GM21367 (cell line): ENCODE data around the gene DOCK4.
"Not testable (repeated sequence)": the region's sequence is repeated elsewhere in the genome, so short reads cannot be mapped to it uniquely, and the experiment has no call there.

Experiments used
- ATAC-seq: cut with Tn5 transposase; IDR thresholded peaks from one replicate; pipeline ENCODE4 v1.9.1; 2021; ENCODE audit not compliant: unreplicated experiment

The DOCK4 gene

DNA sequence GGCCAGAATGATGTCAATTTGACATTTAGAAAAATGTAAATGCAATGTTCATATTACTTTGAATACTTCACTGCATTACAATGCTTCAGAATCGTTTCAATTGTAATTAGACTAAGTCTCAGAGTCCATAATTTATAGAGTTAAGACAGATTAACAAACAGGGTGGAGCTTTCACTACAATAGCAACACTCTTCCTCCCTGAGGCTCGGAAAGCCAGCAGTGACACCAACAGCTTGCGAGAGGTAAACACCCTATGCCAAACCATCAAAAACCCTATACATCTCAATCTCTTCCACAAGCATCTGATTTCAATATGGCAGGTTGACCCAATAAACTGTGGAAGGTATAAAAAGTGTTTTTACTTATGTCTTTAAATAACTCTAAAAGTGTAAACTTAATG lies 72.2 kb downstream of the DOCK4 start:
- ATAC-seq, result no peak

DNA sequence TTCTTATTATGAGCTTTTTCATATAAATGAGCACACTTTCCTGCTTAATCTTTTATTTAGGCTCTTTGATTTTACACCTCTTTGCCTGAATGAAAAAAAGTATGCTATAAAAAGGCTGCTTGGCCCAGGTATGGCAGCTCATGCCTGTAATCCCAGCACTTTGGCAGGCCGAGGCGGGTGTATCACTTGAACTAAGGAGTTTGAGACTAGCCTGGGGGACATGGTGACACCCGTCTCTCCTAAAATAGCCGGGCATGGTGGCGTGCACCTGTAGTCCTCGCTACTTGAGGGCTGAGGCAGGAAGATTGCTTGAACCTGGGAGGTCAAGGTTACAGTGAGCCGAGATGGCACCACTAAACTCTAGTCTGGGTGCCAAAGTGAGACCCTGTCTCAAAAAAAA lies 72.9 kb downstream of the DOCK4 start:
- ATAC-seq, result no peak

DNA sequence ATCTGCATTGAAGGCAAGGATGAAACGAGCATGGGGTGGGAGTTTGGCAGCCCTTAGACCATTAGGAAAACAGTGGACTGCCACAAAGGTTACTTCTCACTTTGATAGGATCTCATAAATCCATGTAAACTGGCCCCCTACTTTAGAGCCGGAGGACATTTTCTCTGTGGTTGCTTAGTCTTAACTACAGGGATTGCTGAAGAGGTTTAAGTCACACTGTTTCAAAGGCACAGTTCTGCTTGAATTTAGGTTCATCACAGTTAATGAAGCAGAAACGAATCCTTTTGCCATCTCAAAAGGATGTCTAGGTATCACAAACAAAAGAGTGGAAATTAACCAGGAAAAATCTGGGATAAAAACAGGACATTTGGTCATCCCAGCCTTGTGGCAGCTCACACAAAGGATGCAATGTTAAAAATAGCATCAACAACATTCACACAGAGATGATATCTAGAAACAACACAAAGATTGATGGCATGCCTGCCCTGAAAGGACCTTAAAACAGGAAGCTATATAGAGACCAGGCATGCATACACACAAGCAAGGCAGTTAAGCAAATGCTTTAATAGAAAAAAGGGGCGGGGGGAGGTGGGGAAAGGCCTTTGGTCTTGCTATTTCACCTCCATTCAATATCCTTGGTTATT lies 74.0 kb downstream of the DOCK4 start:
- ATAC-seq, result no peak

DNA sequence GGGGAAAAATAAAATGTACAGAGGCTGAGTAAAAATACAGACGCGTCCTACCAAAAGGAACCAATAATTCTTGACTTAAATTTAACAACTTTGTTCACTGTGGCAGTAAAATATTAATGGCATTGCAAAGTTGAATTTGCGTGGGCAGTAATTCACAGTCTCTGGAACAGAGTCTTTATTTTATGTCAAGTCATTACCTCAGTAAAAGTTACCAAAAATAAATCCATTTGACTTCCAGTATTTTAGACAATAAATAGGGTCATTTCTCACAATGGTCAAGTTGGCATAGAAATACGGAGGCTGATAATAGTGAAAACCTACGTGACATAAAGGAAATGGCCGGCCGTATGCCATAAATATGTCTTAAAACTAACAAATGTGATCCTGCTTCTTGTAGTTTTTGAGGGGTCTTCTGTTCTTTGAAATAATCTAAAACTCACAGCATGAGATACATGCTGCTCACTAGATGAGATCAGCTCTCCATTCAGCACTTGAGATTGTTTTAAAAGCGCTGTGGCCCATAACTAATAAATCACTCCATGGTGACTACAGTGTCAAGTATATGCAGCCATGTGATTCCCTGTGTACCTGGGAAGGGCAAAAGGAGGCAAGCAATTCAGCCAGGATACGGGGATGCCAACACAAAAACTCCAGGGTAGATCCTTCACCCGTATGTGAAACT lies 75.3 kb downstream of the DOCK4 start:
- ATAC-seq, result no peak

DNA sequence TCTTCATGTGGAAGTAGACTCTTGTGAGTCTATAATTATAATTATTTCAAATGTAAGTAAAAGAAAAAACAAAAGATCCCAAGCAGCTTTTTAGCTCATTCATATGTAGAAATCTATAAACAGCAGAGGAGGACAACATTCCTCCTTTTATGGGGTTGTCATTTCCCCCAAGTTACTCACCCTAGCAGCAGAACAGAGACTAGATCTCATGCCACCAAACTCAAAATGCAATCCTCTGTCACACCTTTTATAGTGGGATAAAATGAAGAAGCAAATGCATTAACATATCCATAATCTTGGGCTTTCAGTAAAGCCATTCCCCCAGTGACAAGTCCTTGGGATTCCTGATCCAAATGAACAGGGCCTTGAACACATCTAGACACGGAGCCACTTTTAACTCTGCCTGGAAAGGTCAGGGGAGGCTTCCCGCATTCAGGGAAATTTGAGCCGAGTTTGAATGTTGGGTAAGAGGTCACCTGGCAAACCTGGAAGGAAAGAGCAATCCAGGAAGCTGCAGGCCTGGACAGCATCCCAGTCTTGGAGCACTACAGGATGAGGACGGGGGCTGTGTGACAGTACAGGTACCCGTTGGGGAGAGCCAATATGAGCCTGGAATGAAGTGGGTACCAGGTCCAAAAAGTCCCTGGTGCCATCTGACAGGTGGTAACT lies 76.4 kb downstream of the DOCK4 start:
- ATAC-seq, result no peak

DNA sequence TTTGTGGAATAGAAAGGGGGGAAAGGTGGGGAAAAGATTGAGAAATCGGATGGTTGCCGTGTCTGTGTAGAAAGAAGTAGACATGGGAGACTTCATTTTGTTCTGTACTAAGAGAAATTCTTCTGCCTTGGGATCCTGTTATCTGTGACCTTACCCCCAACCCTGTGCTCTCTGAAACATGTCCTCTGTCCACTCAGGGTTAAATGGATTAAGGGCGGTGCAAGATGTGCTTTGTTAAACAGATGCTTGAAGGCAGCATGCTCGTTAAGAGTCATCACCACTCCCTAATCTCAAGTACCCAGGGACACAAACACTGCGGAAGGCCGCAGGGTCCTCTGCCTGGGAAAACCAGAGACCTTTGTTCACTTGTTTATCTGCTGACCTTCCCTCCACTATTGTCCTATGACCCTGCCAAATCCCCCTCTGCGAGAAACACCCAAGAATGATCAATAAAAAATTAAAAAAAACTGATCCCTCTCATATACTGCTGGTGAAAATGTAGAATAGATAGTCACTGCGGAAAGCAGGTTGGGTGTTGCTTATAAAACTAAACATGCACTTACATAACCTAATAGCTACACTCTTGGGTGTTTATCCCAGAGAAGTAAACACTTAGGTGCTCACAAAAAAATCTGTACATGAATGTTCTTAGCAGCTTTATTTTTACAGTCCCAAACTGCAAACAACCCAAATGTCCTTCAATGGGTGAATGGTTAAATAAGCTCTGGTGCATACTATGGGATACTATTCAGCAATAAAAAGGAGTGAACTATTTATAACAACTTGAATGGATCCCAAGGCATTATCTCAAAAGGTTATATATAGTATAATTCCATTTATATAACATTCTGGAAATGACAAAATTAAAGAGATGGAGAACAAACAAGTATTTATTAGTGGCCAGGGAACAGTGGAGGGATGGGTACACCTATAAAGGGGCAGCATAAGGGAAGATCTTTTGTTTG lies 77.5 kb downstream of the DOCK4 start:
- ATAC-seq, result not testable (repeated sequence)

DNA sequence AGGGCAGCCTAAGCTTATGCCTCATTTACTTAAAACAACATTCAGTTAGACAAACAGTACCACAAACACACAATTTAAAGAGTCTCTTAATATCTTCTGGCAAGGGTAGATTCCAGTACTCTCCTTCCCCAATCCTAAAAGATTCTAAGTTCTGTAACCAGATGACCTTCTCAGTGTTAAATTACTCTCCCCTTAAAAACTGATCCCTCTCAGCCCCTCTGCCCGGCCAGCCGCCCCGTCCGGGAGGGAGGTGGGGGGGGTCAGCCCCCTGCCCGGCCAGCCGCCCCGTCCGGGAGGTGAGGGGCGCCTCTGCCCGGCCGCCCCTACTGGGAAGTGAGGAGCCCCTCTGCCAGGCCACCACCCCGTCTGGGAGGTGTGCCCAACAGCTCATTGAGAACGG lies 78.2 kb downstream of the DOCK4 start:
- not testable (repeated sequence) for ATAC-seq

DNA sequence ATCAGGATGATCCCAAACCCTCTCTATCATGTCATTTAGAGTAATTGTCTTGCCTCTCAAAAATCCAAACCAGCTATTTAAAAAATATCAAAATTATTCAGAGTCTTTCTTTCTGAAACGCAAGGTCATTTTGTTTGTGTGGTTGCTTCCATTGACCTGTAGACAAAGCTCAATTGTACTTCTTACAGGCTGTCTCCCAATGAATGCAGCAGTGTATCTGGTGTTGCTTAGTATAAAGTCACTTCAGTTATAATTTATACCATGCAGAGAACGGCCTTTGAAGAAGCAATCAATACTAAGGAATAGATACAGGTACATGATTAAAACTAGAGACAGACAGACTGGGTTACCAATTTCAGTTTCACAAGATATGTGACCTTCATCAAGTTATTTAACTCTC lies 80.9 kb downstream of the DOCK4 start:
- no peak for ATAC-seq

DNA sequence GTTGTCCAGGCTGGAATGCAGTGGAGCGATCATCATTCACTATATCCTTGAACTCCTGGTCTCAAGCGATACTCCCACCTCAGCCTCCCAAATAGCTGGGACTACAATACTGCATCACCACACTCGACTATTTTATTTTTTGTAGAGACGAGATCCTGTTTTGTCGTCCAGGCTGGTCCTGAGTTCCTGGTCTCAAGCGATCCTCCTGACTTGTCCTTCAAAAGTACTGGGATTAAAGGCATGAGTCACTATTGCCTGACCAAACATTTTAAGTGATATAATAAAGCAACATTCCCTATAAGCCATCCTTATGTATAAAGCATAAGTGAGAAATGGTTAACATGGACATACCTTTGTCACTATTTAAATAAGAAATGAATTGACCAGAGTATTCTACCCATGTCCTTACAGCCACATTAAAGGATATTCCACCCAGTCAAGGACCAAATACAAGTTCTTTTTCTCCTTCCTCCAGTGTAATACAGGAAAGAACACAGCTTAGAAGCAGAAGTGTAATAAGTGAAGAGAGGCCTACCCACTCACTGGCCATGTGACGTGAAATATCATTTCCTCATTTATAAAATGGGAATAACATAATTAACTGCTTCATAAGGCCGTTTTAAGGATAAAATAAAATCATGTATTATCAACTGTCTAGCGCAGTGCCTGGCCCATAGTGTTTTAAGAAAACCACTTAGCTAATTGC lies 82.0 kb downstream of the DOCK4 start:
- no peak for ATAC-seq

DNA sequence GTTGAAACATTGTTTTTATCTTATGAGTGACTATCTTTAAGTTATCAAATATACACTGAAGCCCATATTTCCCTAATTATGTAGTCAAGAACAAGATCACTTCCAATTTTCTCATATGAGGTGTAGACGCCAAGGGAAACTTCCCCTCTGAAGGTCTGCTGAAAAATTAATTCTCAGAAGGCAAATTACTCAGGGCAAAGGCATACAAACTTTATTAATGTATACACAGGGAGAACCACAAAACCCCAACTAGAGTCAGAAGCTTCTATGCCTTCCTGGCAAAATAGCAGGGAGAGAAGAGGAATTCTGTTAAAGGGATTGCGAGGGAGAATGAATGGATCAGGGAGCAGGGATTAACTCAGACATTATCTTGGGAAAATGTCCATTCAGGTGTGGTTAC lies 83.4 kb downstream of the DOCK4 start:
- no peak for ATAC-seq

DNA sequence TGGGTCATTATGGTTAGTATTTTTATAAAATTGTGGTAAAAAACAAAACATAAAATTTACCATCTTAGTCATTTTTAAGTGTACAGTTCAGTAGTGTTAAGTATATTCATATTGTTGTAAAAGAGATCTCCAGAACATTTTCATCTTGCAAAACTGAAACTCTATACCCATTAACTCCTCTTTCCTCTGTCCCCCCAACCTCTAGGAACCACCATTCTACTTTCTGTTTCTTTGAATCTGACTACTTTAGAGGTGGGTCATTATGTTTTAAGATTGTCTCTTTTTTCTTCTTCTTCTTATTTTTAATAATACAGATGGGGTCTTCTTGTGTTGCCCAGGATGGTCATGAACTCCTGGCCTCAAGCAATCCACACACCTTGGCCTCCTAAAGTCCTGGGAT lies 84.1 kb downstream of the DOCK4 start:
- no peak for ATAC-seq

DNA sequence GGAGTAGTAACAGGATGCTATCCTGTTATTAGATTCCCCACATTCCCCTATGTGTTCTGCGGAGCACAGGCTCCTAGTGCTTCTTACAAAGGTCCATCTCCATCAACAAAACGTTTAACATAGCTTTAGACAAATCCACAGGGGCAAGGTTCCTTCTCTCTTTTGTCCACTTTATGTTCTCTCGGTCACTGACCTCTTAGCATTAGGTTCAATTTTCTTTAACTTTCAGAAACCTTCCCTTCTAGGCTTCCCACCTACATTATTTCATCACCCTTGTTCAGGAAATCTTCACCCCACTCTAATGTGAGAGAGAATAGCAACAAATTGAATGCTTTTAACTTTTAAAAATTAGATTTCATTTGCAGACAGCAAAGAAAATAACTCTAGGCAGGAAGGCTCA lies 84.9 kb downstream of the DOCK4 start:
- no peak for ATAC-seq

DNA sequence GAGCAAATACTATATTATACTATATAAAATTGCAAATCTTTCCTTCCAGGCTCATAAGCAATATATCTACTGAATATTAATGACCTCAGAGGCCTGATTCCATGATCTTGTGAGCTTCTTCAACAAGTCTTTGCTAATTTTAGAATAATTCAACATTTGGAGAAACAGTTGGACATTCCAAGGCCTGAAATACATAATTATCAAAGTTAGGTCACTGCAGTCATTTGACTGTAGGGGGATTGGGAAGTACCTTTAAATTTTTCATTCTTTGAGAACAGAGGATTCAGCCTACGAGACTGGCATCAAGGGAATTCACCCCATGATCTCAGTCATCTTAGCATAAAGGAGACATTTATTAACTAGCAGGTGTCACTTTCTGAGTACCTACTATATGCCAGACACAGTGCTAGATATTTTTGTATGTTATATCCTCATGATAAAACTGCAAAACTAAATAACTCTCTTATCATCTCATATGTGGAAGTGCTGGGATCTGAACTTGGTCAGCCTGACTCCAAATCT lies 85.4 kb downstream of the DOCK4 start:
- ATAC-seq, result no peak

DNA sequence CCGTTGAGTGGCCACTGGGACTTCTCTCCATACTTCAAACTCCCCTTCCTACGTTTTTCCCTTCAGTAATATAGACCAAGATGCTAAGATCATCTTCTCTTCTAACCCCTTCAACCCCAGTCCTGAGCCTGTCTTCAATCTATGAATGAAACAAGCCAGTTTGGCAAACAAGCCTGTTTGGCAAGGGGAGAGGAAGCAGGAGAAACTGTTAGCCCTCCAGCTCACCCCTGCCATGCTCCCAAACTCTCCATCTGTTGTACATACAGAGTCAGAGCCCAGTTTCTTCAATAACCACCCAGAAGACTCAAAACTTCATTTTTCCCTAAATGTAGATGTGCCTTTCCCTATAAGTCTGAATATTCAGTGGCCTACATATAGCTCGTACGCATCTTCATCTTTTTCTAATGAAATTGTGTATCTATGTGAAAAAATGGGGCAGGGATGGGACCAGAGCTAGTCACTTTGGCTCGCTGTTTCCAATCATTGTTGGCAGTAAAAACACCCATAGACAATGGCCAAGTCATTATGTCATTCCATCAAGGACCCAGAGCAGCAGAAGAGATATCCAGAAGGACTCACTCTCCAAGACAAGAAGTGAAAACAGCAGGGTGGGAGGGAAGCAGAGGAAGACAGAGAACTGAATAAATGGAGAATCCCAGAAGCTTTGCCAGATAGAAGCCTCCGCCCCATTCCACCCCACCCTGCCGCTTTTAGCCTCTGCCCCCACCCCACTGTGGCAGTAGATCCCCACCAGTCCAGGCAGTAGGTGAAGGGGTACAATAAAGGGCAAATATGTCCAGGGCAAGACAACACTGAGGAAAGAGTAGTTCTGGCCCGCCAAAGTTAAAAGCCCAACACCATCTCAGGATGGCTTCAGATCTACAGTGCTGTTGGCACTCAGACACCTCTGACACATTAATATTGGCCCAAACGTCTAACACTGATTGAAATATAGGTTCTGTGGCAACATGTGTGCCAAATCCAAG lies 87.3 kb downstream of the DOCK4 start:
- no peak for ATAC-seq

DNA sequence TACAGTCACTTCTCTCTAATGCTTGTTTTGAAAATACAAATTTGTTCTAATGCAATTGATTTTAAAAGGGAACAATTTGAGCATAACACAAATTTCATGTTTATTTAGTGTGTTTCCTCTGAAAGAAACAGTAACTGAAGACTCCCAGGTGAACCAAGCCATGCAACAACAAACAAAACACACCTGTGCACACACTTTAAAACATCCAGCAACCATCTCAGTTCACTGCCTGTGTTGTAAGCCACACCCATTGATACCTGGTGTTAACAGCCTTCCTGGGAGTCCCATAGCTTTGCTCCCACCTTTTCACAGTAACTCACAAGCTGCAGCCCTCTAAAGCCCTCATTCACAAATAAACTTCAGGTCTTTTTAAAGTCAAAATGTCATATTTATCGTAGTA lies 89.3 kb downstream of the DOCK4 start:
- no peak for ATAC-seq

DNA sequence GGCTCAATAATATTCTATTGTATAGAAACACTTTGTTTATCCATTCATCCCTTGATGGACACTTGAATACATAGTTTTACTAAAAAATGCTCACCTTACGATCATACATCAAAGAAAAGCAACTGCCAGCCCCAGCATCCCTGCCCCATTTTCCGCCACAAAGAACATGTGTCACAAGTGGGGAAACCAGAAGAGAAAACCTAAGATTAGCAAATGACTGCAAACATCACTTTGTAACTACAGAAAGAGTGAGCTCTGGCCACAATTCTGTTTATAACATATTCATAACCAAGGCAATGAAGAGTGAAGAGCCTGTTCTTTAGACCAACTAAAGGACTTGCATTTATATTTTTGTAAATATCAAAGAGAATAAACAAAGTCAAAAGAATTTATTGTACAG lies 89.8 kb downstream of the DOCK4 start:
- ATAC-seq, result no peak

DNA sequence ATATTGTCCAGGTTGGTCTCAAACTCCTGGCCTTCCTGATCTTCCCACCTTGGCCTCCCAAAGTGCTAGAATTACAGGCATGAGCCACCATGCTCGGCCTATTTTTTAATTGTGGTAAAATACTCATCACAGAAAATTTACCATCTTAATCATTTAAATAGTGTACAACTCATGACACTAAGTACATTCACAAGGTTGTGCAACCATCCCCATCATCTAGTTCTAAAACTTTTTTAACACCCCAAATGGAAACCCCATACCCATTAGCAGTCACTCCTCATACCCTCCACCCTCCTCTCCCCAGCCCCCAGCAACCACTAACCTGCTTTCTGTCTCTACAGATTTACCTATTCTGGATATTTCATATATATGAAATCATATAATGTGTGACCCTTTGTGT lies 90.3 kb downstream of the DOCK4 start:
- no peak for ATAC-seq

DNA sequence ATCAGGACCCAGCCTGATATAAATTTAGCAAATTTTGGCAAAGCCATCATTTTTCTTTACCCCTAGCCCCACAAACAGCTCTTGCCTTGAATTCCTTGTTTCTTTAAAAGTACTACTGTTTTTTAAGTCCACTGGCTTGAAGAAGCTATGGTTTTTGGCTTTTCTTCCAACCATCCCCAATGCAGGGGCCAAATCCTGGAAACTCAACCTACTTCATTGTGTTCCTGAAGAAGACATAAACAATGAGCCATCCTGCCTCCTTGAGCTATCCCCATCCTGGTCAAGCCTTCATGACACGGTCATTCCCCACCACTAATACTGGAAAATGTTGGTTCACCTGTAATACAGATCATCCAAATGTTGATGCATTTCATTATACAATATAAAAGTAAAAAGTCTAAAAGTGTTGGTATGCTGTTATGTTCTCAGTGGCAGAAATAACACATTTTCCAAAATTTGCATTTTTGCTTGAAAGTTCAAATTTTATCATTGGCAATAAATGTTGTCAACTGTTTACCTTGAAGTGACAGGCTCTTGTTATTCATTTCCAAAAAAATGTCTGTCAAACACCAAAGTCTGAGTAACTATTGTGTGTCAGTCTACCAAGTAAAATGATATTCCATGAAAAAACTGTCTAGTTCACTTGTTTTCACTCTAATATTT lies 92.2 kb downstream of the DOCK4 start:
- no peak for ATAC-seq

DNA sequence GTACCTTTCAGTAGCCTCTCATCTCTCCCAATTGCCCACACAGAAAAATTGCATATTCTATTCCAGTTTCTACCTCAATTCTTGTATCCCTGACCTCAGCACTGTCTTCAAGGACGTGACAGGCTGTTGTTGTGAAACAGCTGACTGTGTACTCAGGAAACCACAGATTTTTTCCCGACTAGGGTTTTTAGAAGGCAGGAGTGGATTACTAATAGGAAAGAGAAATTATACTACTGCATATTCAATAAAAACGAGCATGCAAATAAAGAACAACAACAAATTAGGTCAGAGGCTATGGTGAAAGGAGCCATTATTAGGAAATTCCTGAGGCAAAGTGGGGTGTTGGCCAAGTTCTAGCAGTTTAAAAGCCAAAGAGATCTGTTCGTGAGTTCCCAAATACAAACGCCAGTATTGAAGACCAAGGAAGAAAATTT lies 93.4 kb downstream of the DOCK4 start:
- no peak for ATAC-seq
